ENCODE measurements around the gene SRRM3. TPM values are rescaled to one million over a fixed set of nuclear protein-coding genes. Genes with fewer than 3 reads are reported as not detected.
A peak's percentile ranks its signal among the peaks of the same experiment; 100 is the strongest.
"Not testable (repeated sequence)": the region's sequence is repeated elsewhere in the genome, so short reads cannot be mapped to it uniquely, and the experiment has no call there.

SRRM3 gene
- polyA plus RNA-seq (2013, experiment 1 of 2): 4.1 TPM
- polyA plus RNA-seq (2013, experiment 2 of 2): 3.9 TPM

- no peak within 1 kb of the TSS for H2AK5ac ChIP-seq (ENCODE audit: low read depth, low read length)
- peaks cover 2 to 3% of the 10 kb centered on the region in 2 donors for H3K4me1 ChIP-seq (ENCODE audit: control insufficient read depth in 2 of 2, insufficient read depth in 1 of 2, low read depth in 1 of 2, low read length in 2 of 2)
- H3K27ac ChIP-seq (replicated peaks; ENCODE audit: low read length): no peak within 1 kb of the TSS
- H2AFZ ChIP-seq (ENCODE audit: low read length): peak within 1 kb of the TSS; percentile 85
- H2BK5ac ChIP-seq (ENCODE audit: low read length): no peak within 1 kb of the TSS
- H4K8ac ChIP-seq (ENCODE audit: low read depth, low read length): no peak within 1 kb of the TSS
- no CpG with 5 or more reads among the region's 57 CpGs for WGBS, 2 donors (ENCODE audit: extremely low coverage in 2 of 2, insufficient read length in 2 of 2, insufficient replicate concordance in 1 of 2)
- peak within 1 kb of the TSS; percentile 76 for H3K18ac ChIP-seq (ENCODE audit: low read length)
- H3K4ac ChIP-seq (ENCODE audit: low read length): no peak within 1 kb of the TSS
- H2BK12ac ChIP-seq (ENCODE audit: low read length): no peak within 1 kb of the TSS
- peak within 1 kb of the TSS; percentile 37 for H3K4me2 ChIP-seq (ENCODE audit: insufficient read depth, low read length, poor library complexity, severe bottlenecking)
- H3K36me3 ChIP-seq (replicated peaks in 1 of 2; ENCODE audit: control insufficient read depth in 2 of 2, insufficient read depth in 2 of 2, low read length in 2 of 2): no peaks in the 10 kb centered on the region
- peak; percentile 89 for DNase-seq (ENCODE audit: low spot score)
- peak within 1 kb of the TSS; percentile 31 for H3K23ac ChIP-seq (ENCODE audit: low read depth, low read length, poor library complexity)
- no peaks in the 10 kb centered on the region for H3K79me1 ChIP-seq (ENCODE audit: low read depth, low read length)
- no peak within 1 kb of the TSS for H4K91ac ChIP-seq (ENCODE audit: low read depth, low read length, poor library complexity)
- no peaks in the 10 kb centered on the region for H3K9me3 ChIP-seq (replicated peaks in 1 of 2; ENCODE audit: control insufficient read depth in 2 of 2, insufficient read depth in 1 of 2, low read depth in 1 of 2, low read length in 2 of 2)
- H3K14ac ChIP-seq (ENCODE audit: low read length): no peak within 1 kb of the TSS
- H2BK120ac ChIP-seq (ENCODE audit: low read depth, low read length): no peak within 1 kb of the TSS
- no peak within 1 kb of the TSS for H2BK15ac ChIP-seq (ENCODE audit: low read length)
- peak within 1 kb of the TSS; percentile 39 to 72 for H3K4me3 ChIP-seq (ENCODE audit: low read length in 2 of 2)
- peak within 1 kb of the TSS; percentile 44 for H3K9ac ChIP-seq (ENCODE audit: low read depth, low read length, poor library complexity)
- peaks cover 0 to 15% (median 0%) of the 10 kb centered on the region in 3 experiments for H3K27me3 ChIP-seq (ENCODE audit: control insufficient read depth in 3 of 3, insufficient read depth in 3 of 3, low read depth in 1 of 3, low read length in 3 of 3)
Measured at GRCh38 chr7:76201732-76202665, at the start of gene SRRM3. TSS of gene SRRM3 (plus strand) at chr7:76201896. CDS start at chr7:76235067, 33,171 bp downstream.

GRCh38 chr7:76151932-76152331, 49.8 kb upstream of the SRRM3 start:
- no peaks in the 10 kb centered on the region for H3K79me1 ChIP-seq (ENCODE audit: low read depth, low read length)
- no peak overlapping the region for H3K4ac ChIP-seq (ENCODE audit: low read length)
- WGBS, 2 donors (ENCODE audit: extremely low coverage in 2 of 2, insufficient read length in 2 of 2, insufficient replicate concordance in 1 of 2): no CpG with 5 or more reads among the region's 5 CpGs
- H3K14ac ChIP-seq (ENCODE audit: low read length): no peak overlapping the region
- no peak overlapping the region for H3K18ac ChIP-seq (ENCODE audit: low read length)
- no peaks in the 10 kb centered on the region for H3K36me3 ChIP-seq (replicated peaks in 1 of 2; ENCODE audit: control insufficient read depth in 2 of 2, insufficient read depth in 2 of 2, low read length in 2 of 2)
- DNase-seq (ENCODE audit: low spot score): no peak
- H3K4me3 ChIP-seq (ENCODE audit: low read length in 2 of 2): no peak overlapping the region
- no peak overlapping the region for H4K91ac ChIP-seq (ENCODE audit: low read depth, low read length, poor library complexity)
- no peaks in the 10 kb centered on the region for H3K9me3 ChIP-seq (replicated peaks in 1 of 2; ENCODE audit: control insufficient read depth in 2 of 2, insufficient read depth in 1 of 2, low read depth in 1 of 2, low read length in 2 of 2)
- H4K8ac ChIP-seq (ENCODE audit: low read depth, low read length): no peak overlapping the region
- H3K23ac ChIP-seq (ENCODE audit: low read depth, low read length, poor library complexity): no peak overlapping the region
- H3K27ac ChIP-seq (replicated peaks; ENCODE audit: low read length): no peak overlapping the region
- no peak overlapping the region for H2AK5ac ChIP-seq (ENCODE audit: low read depth, low read length)
- H3K4me1 ChIP-seq (ENCODE audit: control insufficient read depth in 2 of 2, insufficient read depth in 1 of 2, low read depth in 1 of 2, low read length in 2 of 2): no peaks in the 10 kb centered on the region
- H3K27me3 ChIP-seq (ENCODE audit: control insufficient read depth in 3 of 3, insufficient read depth in 3 of 3, low read depth in 1 of 3, low read length in 3 of 3): no peaks in the 10 kb centered on the region
- no peak overlapping the region for H2AFZ ChIP-seq (ENCODE audit: low read length)
- H3K9ac ChIP-seq (ENCODE audit: low read depth, low read length, poor library complexity): no peak overlapping the region
- H2BK15ac ChIP-seq (ENCODE audit: low read length): no peak overlapping the region
- no peak overlapping the region for H2BK12ac ChIP-seq (ENCODE audit: low read length)
- H2BK5ac ChIP-seq (ENCODE audit: low read length): no peak overlapping the region
- H2BK120ac ChIP-seq (ENCODE audit: low read depth, low read length): no peak overlapping the region
- H3K4me2 ChIP-seq (ENCODE audit: insufficient read depth, low read length, poor library complexity, severe bottlenecking): no peak overlapping the region

GRCh38 chr7:76153571-76154230, 48.0 kb upstream of the SRRM3 start:
- no CpG with 5 or more reads among the region's 5 CpGs for WGBS, 2 donors (ENCODE audit: extremely low coverage in 2 of 2, insufficient read length in 2 of 2, insufficient replicate concordance in 1 of 2)
- H2BK120ac ChIP-seq (ENCODE audit: low read depth, low read length); H2BK12ac ChIP-seq (ENCODE audit: low read length); H4K91ac ChIP-seq (ENCODE audit: low read depth, low read length, poor library complexity); H4K8ac ChIP-seq (ENCODE audit: low read depth, low read length); H3K4me1 ChIP-seq (ENCODE audit: control insufficient read depth in 2 of 2, insufficient read depth in 1 of 2, low read depth in 1 of 2, low read length in 2 of 2); H2AK5ac ChIP-seq (ENCODE audit: low read depth, low read length); H3K4ac ChIP-seq (ENCODE audit: low read length); H3K4me3 ChIP-seq (ENCODE audit: low read length in 2 of 2); H3K27ac ChIP-seq (replicated peaks; ENCODE audit: low read length); H3K4me2 ChIP-seq (ENCODE audit: insufficient read depth, low read length, poor library complexity, severe bottlenecking); DNase-seq (ENCODE audit: low spot score); H3K36me3 ChIP-seq (replicated peaks in 1 of 2; ENCODE audit: control insufficient read depth in 2 of 2, insufficient read depth in 2 of 2, low read length in 2 of 2); H3K9me3 ChIP-seq (replicated peaks in 1 of 2; ENCODE audit: control insufficient read depth in 2 of 2, insufficient read depth in 1 of 2, low read depth in 1 of 2, low read length in 2 of 2); H2BK15ac ChIP-seq (ENCODE audit: low read length); H3K27me3 ChIP-seq (ENCODE audit: control insufficient read depth in 3 of 3, insufficient read depth in 3 of 3, low read depth in 1 of 3, low read length in 3 of 3); H2BK5ac ChIP-seq (ENCODE audit: low read length); H3K18ac ChIP-seq (ENCODE audit: low read length); H3K79me1 ChIP-seq (ENCODE audit: low read depth, low read length); H3K23ac ChIP-seq (ENCODE audit: low read depth, low read length, poor library complexity); H2AFZ ChIP-seq (ENCODE audit: low read length); H3K14ac ChIP-seq (ENCODE audit: low read length); H3K9ac ChIP-seq (ENCODE audit: low read depth, low read length, poor library complexity): not testable (repeated sequence)

GRCh38 chr7:76155938-76156337, 45.8 kb upstream of the SRRM3 start:
- Histone ChIP-seq H3K4me2 (ENCODE audit: insufficient read depth, low read length, poor library complexity, severe bottlenecking) (no peak overlapping the region), H3K4me1 (ENCODE audit: control insufficient read depth in 2 of 2, insufficient read depth in 1 of 2, low read depth in 1 of 2, low read length in 2 of 2) (no peaks in the 10 kb centered on the region), H3K27ac (replicated peaks; ENCODE audit: low read length) (no peak overlapping the region), H3K18ac (ENCODE audit: low read length) (no peak overlapping the region), H2AFZ (ENCODE audit: low read length) (no peak overlapping the region), H2BK15ac (ENCODE audit: low read length) (no peak overlapping the region), H2AK5ac (ENCODE audit: low read depth, low read length) (no peak overlapping the region), H2BK120ac (ENCODE audit: low read depth, low read length) (no peak overlapping the region), H3K36me3 (replicated peaks in 1 of 2; ENCODE audit: control insufficient read depth in 2 of 2, insufficient read depth in 2 of 2, low read length in 2 of 2) (no peaks in the 10 kb centered on the region), H4K8ac (ENCODE audit: low read depth, low read length) (no peak overlapping the region), H3K14ac (ENCODE audit: low read length) (no peak overlapping the region), H3K23ac (ENCODE audit: low read depth, low read length, poor library complexity) (no peak overlapping the region), H3K4ac (ENCODE audit: low read length) (no peak overlapping the region), H3K79me1 (ENCODE audit: low read depth, low read length) (no peaks in the 10 kb centered on the region), H3K9ac (ENCODE audit: low read depth, low read length, poor library complexity) (no peak overlapping the region), H3K27me3 (ENCODE audit: control insufficient read depth in 3 of 3, insufficient read depth in 3 of 3, low read depth in 1 of 3, low read length in 3 of 3) (no peaks in the 10 kb centered on the region), H3K4me3 (ENCODE audit: low read length in 2 of 2) (no peak overlapping the region), H2BK12ac (ENCODE audit: low read length) (no peak overlapping the region), H4K91ac (ENCODE audit: low read depth, low read length, poor library complexity) (no peak overlapping the region), H2BK5ac (ENCODE audit: low read length) (no peak overlapping the region), H3K9me3 (replicated peaks in 1 of 2; ENCODE audit: control insufficient read depth in 2 of 2, insufficient read depth in 1 of 2, low read depth in 1 of 2, low read length in 2 of 2) (no peaks in the 10 kb centered on the region)
- WGBS, 2 donors (ENCODE audit: extremely low coverage in 2 of 2, insufficient read length in 2 of 2, insufficient replicate concordance in 1 of 2): no CpG with 5 or more reads among the region's 6 CpGs
- no peak for DNase-seq (ENCODE audit: low spot score)
